CD14-positive monocyte (primary cell): ENCODE results near the gene TMEM151B. TPM values are rescaled to one million over a fixed set of nuclear protein-coding genes. Genes with fewer than 3 reads are reported as not detected.
"Not testable (repeated sequence)": the region's sequence is repeated elsewhere in the genome, so short reads cannot be mapped to it uniquely, and the experiment has no call there.

ENCODE experiments used
- DNase-seq, 3 donors: peaks; one replicate each; pipeline ENCODE4 v3.0.0-alpha.2; 2011 to 2022
- H2AFZ ChIP-seq: 2 replicates; pipeline ENCODE4 v1.6.0; 2012; ENCODE audit warnings: mild to moderate bottlenecking, low read depth, low read length, inconsistent platforms; ENCODE audit not compliant: insufficient read depth, poor library complexity, severe bottlenecking
- H3K27ac ChIP-seq, 2 donors: 1 replicate in 1 of 2; 2 replicates in 1 of 2; pipeline ENCODE4 v1.5.1; 2012 to 2013; ENCODE audit warnings: low read length in 2 of 2, control low read depth in 1 of 2, inconsistent platforms in 1 of 2, low read depth in 1 of 2, mild to moderate bottlenecking in 1 of 2
- H3K27me3 ChIP-seq, 2 donors: one replicate each; pipeline versions ENCODE4 v1.6.0 to v1.6.1; 2011 to 2013; ENCODE audit warnings: low read length in 2 of 2; ENCODE audit not compliant: control insufficient read depth in 2 of 2, insufficient read depth in 2 of 2
- H3K36me3 ChIP-seq, 2 donors: replicated peaks in 1 of 2; 1 replicate in 1 of 2; 2 replicates in 1 of 2; pipeline versions ENCODE4 v1.5.1 to v1.6.1; 2012 to 2013; ENCODE audit warnings: low read length in 2 of 2, control low read depth in 1 of 2, inconsistent platforms in 1 of 2, mild to moderate bottlenecking in 1 of 2; ENCODE audit not compliant: insufficient read depth in 2 of 2, control insufficient read depth in 1 of 2
- H3K4me1 ChIP-seq, 2 donors: 1 replicate in 1 of 2; 2 replicates in 1 of 2; pipeline versions ENCODE4 v1.5.1 to v1.6.1; 2012 to 2013; ENCODE audit warnings: low read length in 2 of 2, control low read depth in 1 of 2, inconsistent platforms in 1 of 2, mild to moderate bottlenecking in 1 of 2, moderate library complexity in 1 of 2; ENCODE audit not compliant: insufficient read depth in 2 of 2, control insufficient read depth in 1 of 2
- H3K4me2 ChIP-seq: replicated peaks from 2 replicates; pipeline ENCODE3; 2012; ENCODE audit warnings: low read length, moderate library complexity, mild to moderate bottlenecking; ENCODE audit not compliant: poor library complexity, severe bottlenecking; ENCODE audit errors: extremely low read depth
- H3K4me3 ChIP-seq, 3 experiments: fragments of 200-600 bp in 1 of 3; sonication (generic) in 1 of 3; replicated peaks in 1 of 3; 1 replicate in 2 of 3; 2 replicates in 1 of 3; pipeline ENCODE4 v1.5.1; 2011 to 2013; ENCODE audit warnings: low read length in 3 of 3, mild to moderate bottlenecking in 3 of 3, control low read depth in 2 of 3, low read depth in 2 of 3, inconsistent platforms in 1 of 3, moderate library complexity in 1 of 3
- H3K79me2 ChIP-seq: 2 replicates; pipeline ENCODE4 v1.6.0; 2012; ENCODE audit warnings: mild to moderate bottlenecking, control low read depth, inconsistent platforms, low read length, moderate library complexity; ENCODE audit not compliant: insufficient read depth
- H3K9ac ChIP-seq: 2 replicates; pipeline ENCODE4 v1.6.0; 2017; ENCODE audit warnings: low read length, mild to moderate bottlenecking; ENCODE audit not compliant: insufficient read depth, poor library complexity, severe bottlenecking
- H3K9me3 ChIP-seq, 2 donors: replicated peaks in 1 of 2; 1 replicate in 1 of 2; 2 replicates in 1 of 2; pipeline versions ENCODE4 v1.5.1 to v1.6.1; 2012 to 2013; ENCODE audit warnings: low read length in 2 of 2, control low read depth in 1 of 2; ENCODE audit not compliant: control insufficient read depth in 1 of 2, insufficient read depth in 1 of 2
- H4K20me1 ChIP-seq: 2 replicates; pipeline ENCODE4 v1.6.0; 2012; ENCODE audit warnings: mild to moderate bottlenecking, low read length, control low read depth, moderate library complexity; ENCODE audit not compliant: insufficient read depth
- H3K27ac Mint-ChIP-seq, 7 donors: one replicate each; pipeline ENCODE4 v1.8.0; 2020; ENCODE audit warnings: mild to moderate bottlenecking in 7 of 7, mixed read lengths in 7 of 7, moderate library complexity in 6 of 7, inconsistent platforms in 2 of 7
- H3K27me3 Mint-ChIP-seq, 3 donors: one replicate each; pipeline ENCODE4 v1.8.0; 2021 to 2022; ENCODE audit warnings: low read depth in 3 of 3, mild to moderate bottlenecking in 3 of 3, mixed read lengths in 3 of 3, moderate library complexity in 3 of 3, inconsistent platforms in 1 of 3
- H3K36me3 Mint-ChIP-seq, 2 donors: one replicate each; pipeline ENCODE4 v1.8.0; 2020; ENCODE audit warnings: mixed read lengths in 2 of 2, inconsistent platforms in 1 of 2, mild to moderate bottlenecking in 1 of 2
- H3K4me1 Mint-ChIP-seq: one replicate; pipeline ENCODE4 v1.8.0; 2020; ENCODE audit warnings: mild to moderate bottlenecking, mixed read lengths
- H3K4me3 Mint-ChIP-seq, 2 donors: one replicate each; pipeline ENCODE4 v1.8.0; 2020; ENCODE audit warnings: mild to moderate bottlenecking in 2 of 2, mixed read lengths in 2 of 2, moderate library complexity in 1 of 2
- H3K9me3 Mint-ChIP-seq, 7 donors: one replicate each; pipeline ENCODE4 v1.8.0; 2020 to 2022; ENCODE audit warnings: mixed read lengths in 7 of 7, mild to moderate bottlenecking in 6 of 7, moderate library complexity in 6 of 7, inconsistent platforms in 2 of 7
- CTCF ChIP-seq: fragments of 200-600 bp; IDR thresholded peaks from one replicate; pipeline ENCODE4 v1.8.0; 2022; ENCODE audit warnings: antibody characterized with exemption, mild to moderate bottlenecking
- WGBS: methylation state at CpG from one replicate; pipeline ENCODE4 v1.1.5; 2013; ENCODE audit warnings: missing lambda C conversion rate; ENCODE audit not compliant: insufficient coverage; 5-methylcytosine and 5-hydroxymethylcytosine counted together
- intact Hi-C, 2 donors: fragments of 100-400 bp; cut with micrococcal nuclease; formaldehyde crosslinking; loops; one replicate each; pipeline versions ENCODE4 v1.15.0 to v1.15.1; 2023
- polyA plus RNA-seq, 3 donors: library from polyadenylated mRNA; depleted of rRNA in 1 of 3; unstranded in 2 of 3; stranded (reverse) in 1 of 3; fragments of 300-500 nt in 2 of 3; fragments of >200 nt in 1 of 3; fragmentation: Illumina TruSeq in 2 of 3; gene quantifications; 1 replicate in 2 of 3; 2 replicates in 1 of 3; pipeline ENCODE4 v1.2.3, GENCODE V29; 2012 to 2021

Gene TMEM151B
- polyA plus RNA-seq, 3 donors, result not detected

GRCh38 chr6:44349904-44350649, 79.8 kb downstream of the TMEM151B start:
- Mint-ChIP-seq H3K36me3 (no peaks in the 10 kb centered on the region), H3K4me3 (no peak overlapping the region), H3K27me3 (peaks cover 1 to 6% (median 4%) of the 10 kb centered on the region in 3 donors), H3K27ac (no peak overlapping the region), H3K9me3 (peaks cover 0 to 6% (median 0%) of the 10 kb centered on the region in 7 donors), H3K4me1 (no peaks in the 10 kb centered on the region)
- Histone ChIP-seq H3K9me3 (no peaks in the 10 kb centered on the region), H3K9ac (no peak overlapping the region), H3K4me3 (no peak overlapping the region), H3K36me3 (no peaks in the 10 kb centered on the region), H2AFZ (no peak overlapping the region), H4K20me1 (no peaks in the 10 kb centered on the region), H3K27me3 (no peaks in the 10 kb centered on the region), H3K4me2 (no peak overlapping the region), H3K27ac (no peak overlapping the region), H3K79me2 (no peaks in the 10 kb centered on the region), H3K4me1 (no peaks in the 10 kb centered on the region)
- DNase-seq, result peak in 1 of 3 donors; percentile 27
- no peak for TF ChIP-seq CTCF
- 68% methylated on average over 5 of the region's 6 CpGs for WGBS
- intact Hi-C loops, result no loop called here

GRCh38 chr6:44350650-44350994, 80.4 kb downstream of the TMEM151B start:
- H3K27ac ChIP-seq, H3K79me2 ChIP-seq, H3K4me1 Mint-ChIP-seq, H3K36me3 ChIP-seq, H3K4me2 ChIP-seq, H3K36me3 Mint-ChIP-seq, DNase-seq, H3K4me3 Mint-ChIP-seq, H3K9me3 ChIP-seq, H3K27ac Mint-ChIP-seq, intact Hi-C loops, H3K9ac ChIP-seq, H3K4me3 ChIP-seq, H3K27me3 Mint-ChIP-seq, H3K27me3 ChIP-seq, H4K20me1 ChIP-seq, H3K9me3 Mint-ChIP-seq, H3K4me1 ChIP-seq, H2AFZ ChIP-seq: not testable (repeated sequence)
- no CpG with 5 or more reads among the region's 4 CpGs for WGBS
